Sigmoid colon (tissue), 4 donors: ENCODE data around the gene C9.

ENCODE experiments used
- EP300 ChIP-seq, 4 donors: sonication (generic); formaldehyde crosslinking; IDR thresholded peaks; one replicate each; pipeline ENCODE4 v1.6.1; 2017; ENCODE audit warnings: antibody characterized with exemption in 4 of 4
- POLR2A ChIP-seq, 2 donors: fragments of 450-650 bp; IDR thresholded peaks; one replicate each; pipeline ENCODE4 v1.6.1; 2016; ENCODE audit warnings: antibody characterized with exemption in 2 of 2, mild to moderate bottlenecking in 2 of 2, moderate library complexity in 2 of 2
- POLR2AphosphoS5 ChIP-seq, 4 donors: sonication (generic); formaldehyde crosslinking; IDR thresholded peaks; one replicate each; pipeline ENCODE4 v1.6.1; 2017; ENCODE audit warnings: antibody characterized with exemption in 4 of 4
- TF ChIP-seq, protein P1 (sequence below), 4 experiments: fragments of 450-650 bp in 3 of 4; fragments of 200-600 bp in 1 of 4; IDR thresholded peaks; one replicate each; pipeline ENCODE4 v1.5.1; 2016 to 2019; ENCODE audit warnings: antibody characterized with exemption in 4 of 4, mild to moderate bottlenecking in 3 of 4, moderate library complexity in 2 of 4

DNA sequence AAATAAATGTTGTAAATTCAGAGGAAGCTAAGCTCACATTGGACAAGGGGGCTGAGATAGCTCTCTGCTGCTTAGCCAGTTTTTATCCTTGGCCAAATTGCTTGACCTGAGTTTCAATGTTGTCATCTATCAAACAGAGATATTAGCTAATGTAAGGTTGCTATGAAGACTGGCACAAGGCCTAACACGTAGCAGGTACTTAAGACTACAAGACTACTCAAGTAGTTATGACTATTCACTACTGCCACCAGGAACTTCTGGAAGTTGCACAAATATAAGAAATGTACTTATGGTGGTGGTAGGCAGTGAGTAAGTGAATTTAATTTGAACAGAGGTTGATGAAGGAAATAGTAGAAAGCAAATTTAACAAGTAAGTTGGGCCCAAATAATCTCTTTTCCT is 127.6 kb downstream of the C9 start:
- TF ChIP-seq, protein P1, sequence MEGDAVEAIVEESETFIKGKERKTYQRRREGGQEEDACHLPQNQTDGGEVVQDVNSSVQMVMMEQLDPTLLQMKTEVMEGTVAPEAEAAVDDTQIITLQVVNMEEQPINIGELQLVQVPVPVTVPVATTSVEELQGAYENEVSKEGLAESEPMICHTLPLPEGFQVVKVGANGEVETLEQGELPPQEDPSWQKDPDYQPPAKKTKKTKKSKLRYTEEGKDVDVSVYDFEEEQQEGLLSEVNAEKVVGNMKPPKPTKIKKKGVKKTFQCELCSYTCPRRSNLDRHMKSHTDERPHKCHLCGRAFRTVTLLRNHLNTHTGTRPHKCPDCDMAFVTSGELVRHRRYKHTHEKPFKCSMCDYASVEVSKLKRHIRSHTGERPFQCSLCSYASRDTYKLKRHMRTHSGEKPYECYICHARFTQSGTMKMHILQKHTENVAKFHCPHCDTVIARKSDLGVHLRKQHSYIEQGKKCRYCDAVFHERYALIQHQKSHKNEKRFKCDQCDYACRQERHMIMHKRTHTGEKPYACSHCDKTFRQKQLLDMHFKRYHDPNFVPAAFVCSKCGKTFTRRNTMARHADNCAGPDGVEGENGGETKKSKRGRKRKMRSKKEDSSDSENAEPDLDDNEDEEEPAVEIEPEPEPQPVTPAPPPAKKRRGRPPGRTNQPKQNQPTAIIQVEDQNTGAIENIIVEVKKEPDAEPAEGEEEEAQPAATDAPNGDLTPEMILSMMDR (IDR thresholded peaks at IDR 0.05) = no peak
- TF ChIP-seq EP300 (IDR thresholded peaks at IDR 0.05) = no peak
- no peak for TF ChIP-seq POLR2A (IDR thresholded peaks at IDR 0.05)
- no peak for TF ChIP-seq POLR2AphosphoS5 (IDR thresholded peaks at IDR 0.05)
